Esophagus muscularis mucosa (tissue), 4 donors: ENCODE measurements around the gene PTMA. TPM values are rescaled to one million over a fixed set of nuclear protein-coding genes. Genes with fewer than 3 reads are reported as not detected.

Source experiments
- DNase-seq: peaks from one replicate; pipeline ENCODE4 v3.0.0-alpha.2; 2017; ENCODE audit errors: extremely low spot score
- H3K27ac ChIP-seq, 4 donors: fragments of 200-600 bp; sonication (generic); replicated peaks in 1 of 4; 1 replicate in 3 of 4; 2 replicates in 1 of 4; pipeline ENCODE4 v1.5.1; 2016 to 2019; ENCODE audit warnings: mild to moderate bottlenecking in 1 of 4
- H3K27me3 ChIP-seq, 4 donors: fragments of 200-600 bp; sonication (generic); one replicate each; pipeline versions ENCODE4 v1.5.1 to v1.6.0; 2016 to 2019
- H3K36me3 ChIP-seq, 4 donors: fragments of 200-600 bp; sonication (generic); one replicate each; pipeline ENCODE4 v1.5.1; 2016 to 2019
- H3K4me1 ChIP-seq, 4 donors: fragments of 200-600 bp; sonication (generic); one replicate each; pipeline ENCODE4 v1.5.1; 2016 to 2019
- H3K4me3 ChIP-seq, 4 donors: fragments of 200-600 bp; sonication (generic); 1 replicate in 2 of 4; 2 replicates in 2 of 4; pipeline ENCODE4 v1.5.1; 2016 to 2019; ENCODE audit warnings: mild to moderate bottlenecking in 4 of 4, moderate library complexity in 1 of 4
- H3K9me3 ChIP-seq, 4 donors: fragments of 200-600 bp; sonication (generic); 1 replicate in 3 of 4; 2 replicates in 1 of 4; pipeline ENCODE4 v1.5.1; 2016 to 2019
- EP300 ChIP-seq: sonication (generic); formaldehyde crosslinking; IDR thresholded peaks from one replicate; pipeline ENCODE4 v1.6.1; 2017; ENCODE audit warnings: antibody characterized with exemption
- POLR2A ChIP-seq: fragments of 450-650 bp; IDR thresholded peaks from one replicate; pipeline ENCODE4 v1.6.1; 2017; ENCODE audit warnings: antibody characterized with exemption, moderate library complexity, mild to moderate bottlenecking, low read depth
- POLR2AphosphoS5 ChIP-seq, 2 donors: sonication (generic); formaldehyde crosslinking; IDR thresholded peaks; one replicate each; pipeline ENCODE4 v1.6.1; 2017; ENCODE audit warnings: antibody characterized with exemption in 2 of 2
- WGBS: methylation state at CpG from one replicate; pipeline ENCODE4 v1.1.5; 2018; 5-methylcytosine and 5-hydroxymethylcytosine counted together
- intact Hi-C: fragments of 100-400 bp; cut with DNase I; formaldehyde crosslinking; loops from one replicate; pipeline ENCODE4 v1.15.1; 2023
- total RNA-seq, 4 donors: library from RNA; depleted of rRNA; stranded (reverse); fragments of >200 nt; gene quantifications; one replicate each; pipeline versions ENCODE4 v1.1.0 to v1.2.1, GENCODE V29; 2016
- TF ChIP-seq, protein P1 (sequence below), 3 experiments: fragments of 200-600 bp in 2 of 3; fragments of 450-650 bp in 1 of 3; sonication (generic) in 2 of 3; IDR thresholded peaks; one replicate each; pipeline ENCODE4 v1.5.1; 2017 to 2019; ENCODE audit warnings: antibody characterized with exemption in 3 of 3, mild to moderate bottlenecking in 2 of 3, moderate library complexity in 1 of 3

The PTMA gene
- total RNA-seq, 4 donors from 2014 or later, result 571 to 894 (median 806) TPM

DNA sequence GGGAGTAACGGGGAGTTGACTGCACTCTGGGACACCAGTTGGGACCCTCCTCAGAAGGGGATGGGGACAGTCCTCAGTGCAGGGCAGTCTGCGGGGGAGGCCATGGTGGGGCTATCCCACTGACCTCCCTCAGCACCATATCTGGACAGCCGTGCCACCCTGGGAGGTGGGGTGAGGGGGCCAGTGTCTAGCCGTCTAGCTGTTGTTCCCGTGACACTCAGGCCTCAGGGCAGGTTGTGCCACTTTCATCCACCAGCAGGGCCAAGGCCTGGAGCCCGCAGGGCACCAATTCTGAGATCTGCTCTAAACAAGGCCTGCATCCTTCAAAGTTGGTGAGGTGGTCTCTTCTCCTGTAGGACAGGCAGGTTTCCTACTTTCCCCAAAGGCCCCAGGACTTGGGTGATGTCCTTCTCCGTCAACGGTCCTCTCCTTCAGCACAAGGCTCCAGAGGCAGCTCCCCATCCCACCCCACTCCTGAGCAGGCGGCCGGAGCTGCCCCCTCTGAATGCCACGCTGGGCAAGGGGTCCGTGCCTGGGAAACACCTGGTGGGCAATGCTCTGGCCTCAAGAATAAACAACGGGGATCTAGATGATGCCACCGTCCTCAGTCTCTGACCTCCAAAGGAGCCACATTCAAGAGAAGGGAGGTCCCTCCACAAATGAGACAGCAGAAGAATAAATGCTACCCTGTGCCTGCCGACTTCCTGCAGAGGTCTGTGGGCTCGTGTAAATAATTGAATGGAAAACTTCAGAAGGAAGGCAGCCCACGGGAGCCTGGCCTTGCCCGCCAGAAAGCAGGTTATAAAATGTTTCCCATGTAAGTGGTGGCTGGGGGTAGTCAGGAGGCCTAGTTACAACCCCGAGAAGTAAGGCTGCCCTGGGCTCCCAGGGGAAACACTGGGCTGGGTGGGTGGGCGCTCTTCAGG lies 42.8 kb upstream of the PTMA start:
- intact Hi-C loops, result no loop called here
- WGBS, result 33% methylated on average over 7 of the region's 20 CpGs

DNA sequence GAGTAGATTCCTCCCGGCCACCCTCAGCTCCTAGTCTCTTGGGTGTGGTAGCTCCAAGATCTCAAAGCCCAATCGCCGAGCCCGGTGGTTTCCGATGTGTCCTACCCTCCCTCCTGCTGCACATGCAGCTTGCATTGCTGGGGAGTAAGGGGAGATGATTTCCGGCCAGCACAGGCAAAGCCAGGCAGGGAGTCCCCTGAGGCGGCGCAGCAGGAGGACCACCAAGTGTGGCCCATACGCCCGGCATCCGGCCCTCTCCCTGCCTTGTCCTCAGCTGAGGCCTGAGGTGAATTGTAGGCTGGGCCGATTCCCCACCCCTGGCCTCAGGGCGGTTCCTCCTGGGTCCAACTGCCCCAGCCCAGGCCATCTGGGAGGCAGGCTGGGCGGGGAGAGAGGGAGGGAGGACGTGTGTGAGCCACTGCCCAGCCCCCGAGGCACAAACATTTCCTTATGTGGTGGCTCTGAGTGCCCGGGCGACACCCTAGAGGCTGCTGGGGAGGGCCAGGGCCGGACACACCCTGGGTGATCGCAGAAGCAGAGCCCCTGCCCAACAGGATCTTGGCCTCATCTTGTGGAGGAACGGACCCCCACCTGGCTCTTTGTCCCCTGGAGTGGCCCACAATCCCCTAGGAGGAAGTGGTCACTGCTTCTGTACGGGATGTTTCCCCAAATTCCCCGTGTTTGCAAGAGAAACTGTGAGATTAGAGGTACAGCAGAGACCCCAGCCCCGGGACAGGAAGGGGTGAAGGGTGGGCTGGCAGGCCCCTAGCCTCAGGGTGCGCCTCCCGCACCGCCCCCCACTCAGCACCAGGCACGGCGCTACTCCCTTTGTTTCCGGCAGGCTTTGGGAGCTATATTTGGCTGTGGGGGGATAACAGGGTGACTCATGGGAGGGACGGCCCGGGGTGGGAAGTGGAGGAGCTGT lies 41.9 kb upstream of the PTMA start:
- TF ChIP-seq POLR2AphosphoS5 (IDR thresholded peaks at IDR 0.05) (peak; percentile 98 to 99), POLR2A (peak; percentile 73), EP300 (no peak)
- TF ChIP-seq, protein P1, sequence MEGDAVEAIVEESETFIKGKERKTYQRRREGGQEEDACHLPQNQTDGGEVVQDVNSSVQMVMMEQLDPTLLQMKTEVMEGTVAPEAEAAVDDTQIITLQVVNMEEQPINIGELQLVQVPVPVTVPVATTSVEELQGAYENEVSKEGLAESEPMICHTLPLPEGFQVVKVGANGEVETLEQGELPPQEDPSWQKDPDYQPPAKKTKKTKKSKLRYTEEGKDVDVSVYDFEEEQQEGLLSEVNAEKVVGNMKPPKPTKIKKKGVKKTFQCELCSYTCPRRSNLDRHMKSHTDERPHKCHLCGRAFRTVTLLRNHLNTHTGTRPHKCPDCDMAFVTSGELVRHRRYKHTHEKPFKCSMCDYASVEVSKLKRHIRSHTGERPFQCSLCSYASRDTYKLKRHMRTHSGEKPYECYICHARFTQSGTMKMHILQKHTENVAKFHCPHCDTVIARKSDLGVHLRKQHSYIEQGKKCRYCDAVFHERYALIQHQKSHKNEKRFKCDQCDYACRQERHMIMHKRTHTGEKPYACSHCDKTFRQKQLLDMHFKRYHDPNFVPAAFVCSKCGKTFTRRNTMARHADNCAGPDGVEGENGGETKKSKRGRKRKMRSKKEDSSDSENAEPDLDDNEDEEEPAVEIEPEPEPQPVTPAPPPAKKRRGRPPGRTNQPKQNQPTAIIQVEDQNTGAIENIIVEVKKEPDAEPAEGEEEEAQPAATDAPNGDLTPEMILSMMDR (IDR thresholded peaks at IDR 0.05), result peak in 1 of 3 experiments; percentile 6
- Histone ChIP-seq H3K27ac (peak overlapping the region; percentile 96 to 99 (median 98)), H3K9me3 (no peaks in the 10 kb centered on the region), H3K4me3 (peak overlapping the region; percentile 55 to 75 (median 59)), H3K4me1 (peaks cover 52 to 66% (median 63%) of the 10 kb centered on the region in 4 donors), H3K36me3 (no peaks in the 10 kb centered on the region), H3K27me3 (no peaks in the 10 kb centered on the region)
- intact Hi-C loops, result no loop called here
- WGBS, result under 1% methylated on average over 17 of the region's 32 CpGs
- DNase-seq, result peak; percentile 98

More for the DNA sequence above, 42.8 kb upstream of the PTMA start:
- no peaks in the 10 kb centered on the region for H3K27me3 ChIP-seq
- no peaks in the 10 kb centered on the region for H3K9me3 ChIP-seq
- peak overlapping the region; percentile 96 to 99 (median 98) for H3K27ac ChIP-seq
- TF ChIP-seq POLR2A (no peak), POLR2AphosphoS5 (IDR thresholded peaks at IDR 0.05) (no peak), EP300 (no peak)
- TF ChIP-seq, protein P1 (IDR thresholded peaks at IDR 0.05), result no peak
- no peaks in the 10 kb centered on the region for H3K36me3 ChIP-seq
- H3K4me1 ChIP-seq, result peaks cover 43 to 57% (median 55%) of the 10 kb centered on the region in 4 donors
- peak overlapping the region; percentile 55 to 75 (median 59) for H3K4me3 ChIP-seq
- no peak for DNase-seq

GRCh38 chr2:231667096-231667427 lies 41.3 kb upstream of the PTMA start:
- peaks cover 53 to 67% (median 63%) of the 10 kb centered on the region in 4 donors for H3K4me1 ChIP-seq
- WGBS, result 21% methylated on average over 11 of the region's 11 CpGs
- H3K9me3 ChIP-seq, result no peaks in the 10 kb centered on the region
- TF ChIP-seq EP300, result no peak
- TF ChIP-seq, protein P1 (IDR thresholded peaks at IDR 0.05), result no peak
- TF ChIP-seq POLR2AphosphoS5 (IDR thresholded peaks at IDR 0.05), result peak in 1 of 2 donors; percentile 34
- TF ChIP-seq POLR2A, result no peak
- DNase-seq, result no peak
- H3K27me3 ChIP-seq, result no peaks in the 10 kb centered on the region
- peak overlapping the region; percentile 96 to 99 (median 98) for H3K27ac ChIP-seq
- H3K4me3 ChIP-seq, result peak overlapping the region; percentile 55 to 75 (median 59)
- intact Hi-C loops, result no loop called here
- H3K36me3 ChIP-seq, result no peaks in the 10 kb centered on the region

DNA sequence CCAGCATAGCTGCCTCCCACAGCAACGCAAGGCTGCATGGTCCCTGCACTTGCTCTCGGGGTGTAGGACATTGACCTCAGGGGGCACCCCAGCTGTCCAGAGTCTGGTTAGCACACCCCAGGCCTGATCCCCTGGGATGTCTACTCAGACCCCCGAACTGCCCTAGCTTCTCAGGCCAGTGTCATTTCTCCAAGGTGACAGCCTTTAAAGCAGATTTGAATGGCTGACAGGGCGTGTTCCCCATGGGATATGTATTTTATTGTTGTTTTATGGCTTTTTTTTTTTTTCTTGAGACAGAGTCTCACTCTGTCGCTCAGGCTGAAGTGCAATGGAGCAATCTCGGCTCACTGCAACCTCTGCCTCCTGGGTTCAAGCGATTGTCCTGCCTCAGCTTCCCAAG lies 40.8 kb upstream of the PTMA start:
- TF ChIP-seq POLR2AphosphoS5 (IDR thresholded peaks at IDR 0.05) (no peak), POLR2A (no peak), EP300 (no peak)
- TF ChIP-seq, protein P1 (IDR thresholded peaks at IDR 0.05), result no peak
- peaks cover 55 to 69% (median 66%) of the 10 kb centered on the region in 4 donors for H3K4me1 ChIP-seq
- H3K27ac ChIP-seq, result peak overlapping the region; percentile 96 to 99 (median 98)
- 76% methylated on average over 6 of the region's 7 CpGs for WGBS
- peak overlapping the region; percentile 55 to 75 (median 59) for H3K4me3 ChIP-seq
- no peaks in the 10 kb centered on the region for H3K9me3 ChIP-seq
- intact Hi-C loops, result no loop called here
- DNase-seq, result no peak
- H3K27me3 ChIP-seq, result no peaks in the 10 kb centered on the region
- H3K36me3 ChIP-seq, result no peaks in the 10 kb centered on the region
